Spleen (tissue), 11 donors: ENCODE results near the gene ARHGEF28. TPM values are rescaled to one million over a fixed set of nuclear protein-coding genes. Genes with fewer than 3 reads are reported as not detected.

Experiments used
- DNase-seq: peaks from one replicate; pipeline ENCODE4 v3.0.0-alpha.2; 2020
- H3K27ac ChIP-seq, 8 donors: fragments of 200-600 bp; sonication (generic) in 7 of 8; 1 replicate in 4 of 8; 2 replicates in 4 of 8; pipeline versions ENCODE4 v1.5.0 to v1.8.0; 2016 to 2021; ENCODE audit warnings: inconsistent platforms in 4 of 8, mild to moderate bottlenecking in 4 of 8, moderate library complexity in 1 of 8
- H3K27me3 ChIP-seq, 7 donors: fragments of 200-600 bp; sonication (generic) in 6 of 7; replicated peaks in 1 of 7; 1 replicate in 4 of 7; 2 replicates in 3 of 7; pipeline versions ENCODE4 v1.5.0 to v1.8.0; 2016 to 2021; ENCODE audit warnings: inconsistent platforms in 3 of 7, mild to moderate bottlenecking in 1 of 7
- H3K36me3 ChIP-seq, 6 donors: fragments of 200-600 bp; sonication (generic) in 5 of 6; 1 replicate in 4 of 6; 2 replicates in 2 of 6; pipeline versions ENCODE4 v1.5.0 to v1.8.0; 2016 to 2021; ENCODE audit warnings: inconsistent platforms in 2 of 6
- H3K4me1 ChIP-seq, 6 donors: fragments of 200-600 bp; sonication (generic) in 5 of 6; 1 replicate in 3 of 6; 2 replicates in 3 of 6; pipeline versions ENCODE4 v1.5.0 to v1.8.0; 2016 to 2021; ENCODE audit warnings: inconsistent platforms in 3 of 6
- H3K4me3 ChIP-seq, 8 donors: fragments of 200-600 bp; sonication (generic) in 7 of 8; 1 replicate in 4 of 8; 2 replicates in 4 of 8; pipeline versions ENCODE4 v1.5.0 to v1.8.0; 2016 to 2021; ENCODE audit warnings: inconsistent platforms in 4 of 8, mild to moderate bottlenecking in 4 of 8, moderate library complexity in 2 of 8
- H3K9me3 ChIP-seq, 8 donors: fragments of 200-600 bp; sonication (generic) in 7 of 8; 1 replicate in 4 of 8; 2 replicates in 4 of 8; pipeline versions ENCODE4 v1.5.0 to v1.8.0; 2016 to 2021; ENCODE audit warnings: inconsistent platforms in 4 of 8
- CTCF ChIP-seq, 11 experiments: fragments of 200-600 bp in 7 of 11; fragments of 450-650 bp in 4 of 11; sonication (generic) in 4 of 11; IDR thresholded peaks in 8 of 11; conservative IDR thresholded peaks in 3 of 11; 1 replicate in 7 of 11; 2 replicates in 4 of 11; pipeline versions ENCODE4 v1.4.0 to v1.8.0; 2016 to 2021; ENCODE audit warnings: antibody characterized with exemption in 11 of 11, inconsistent platforms in 4 of 11, mild to moderate bottlenecking in 1 of 11
- POLR2A ChIP-seq, 3 donors: fragments of 450-650 bp; IDR thresholded peaks; one replicate each; pipeline ENCODE4 v1.5.1; 2017; ENCODE audit warnings: antibody characterized with exemption in 3 of 3, mild to moderate bottlenecking in 1 of 3
- POLR2AphosphoS5 ChIP-seq, 3 donors: sonication (generic); formaldehyde crosslinking; IDR thresholded peaks; one replicate each; pipeline ENCODE4 v1.5.1; 2017; ENCODE audit warnings: antibody characterized with exemption in 3 of 3
- WGBS, 5 donors: extraction: QIAGEN DNeasy Blood & Tissue Kit in 3 of 5; methylation state at CpG; one replicate each; pipeline versions ENCODE4 v1.1.5 to v1.1.7; 2013 to 2018; 5-methylcytosine and 5-hydroxymethylcytosine counted together
- intact Hi-C: fragments of 100-400 bp; cut with DNase I; formaldehyde crosslinking; loops from one replicate; pipeline ENCODE4 v1.15.0; 2023; ENCODE audit warnings: low total_unique reads
- polyA plus RNA-seq, 3 donors: library from polyadenylated mRNA; stranded (reverse); fragments of 200-250 nt; gene quantifications; one replicate each; pipeline ENCODE4 v1.2.1, GENCODE V29; 2013
- total RNA-seq, 7 donors: library from RNA; depleted of rRNA in 3 of 7; stranded (reverse); fragments of >200 nt in 3 of 7; fragmentation: NEBNext Ultra II Directional in 4 of 7; extraction: Animal tissue kit (Norgen Biotek cat#: 25700) in 4 of 7; gene quantifications; one replicate each; pipeline versions ENCODE4 v1.1.0 to v1.2.1, GENCODE V29; 2016 to 2021
- donor health status: healthy with polysubstance abuse.
- donor health status: DM: no; HTN: no; CAD: no; lungs with moderate emphysema.
- donor health status: DM: no; HTN: no; CAD: no.
- donor health status: Bipolar disorder and iron deficiency.
- donor health status: healthy.
- donor health status: DM: no; HTN: no; CAD: no.
- donor health status: DM: yes; HTN: yes; CAD: no.

Gene ARHGEF28
- total and polyA plus RNA-seq, 10 donors = 0.53 to 17.5 (median 8.8) TPM

- DNase-seq = no peak
- no peaks in the 10 kb centered on the region for H3K27me3 ChIP-seq
- H3K4me3 ChIP-seq = no peak overlapping the region
- intact Hi-C loops = no loop called here
- no peak overlapping the region for H3K27ac ChIP-seq
- WGBS, 5 donors = 90 to 97% (median 90%) methylated on average over 4 of the region's 4 CpGs
- TF ChIP-seq POLR2AphosphoS5 (IDR thresholded peaks at IDR 0.05) (no peak), POLR2A (IDR thresholded peaks at IDR 0.05) (no peak), CTCF (IDR thresholded peaks at IDR 0.05 in 8 of 11, conservative IDR thresholded peaks at IDR 0.05 in 3 of 11) (no peak)
- H3K4me1 ChIP-seq = no peaks in the 10 kb centered on the region
- H3K36me3 ChIP-seq = no peaks in the 10 kb centered on the region
- H3K9me3 ChIP-seq = no peaks in the 10 kb centered on the region
Measured at GRCh38 chr5:73815631-73816030, 189.6 kb downstream of the ARHGEF28 start.

DNA sequence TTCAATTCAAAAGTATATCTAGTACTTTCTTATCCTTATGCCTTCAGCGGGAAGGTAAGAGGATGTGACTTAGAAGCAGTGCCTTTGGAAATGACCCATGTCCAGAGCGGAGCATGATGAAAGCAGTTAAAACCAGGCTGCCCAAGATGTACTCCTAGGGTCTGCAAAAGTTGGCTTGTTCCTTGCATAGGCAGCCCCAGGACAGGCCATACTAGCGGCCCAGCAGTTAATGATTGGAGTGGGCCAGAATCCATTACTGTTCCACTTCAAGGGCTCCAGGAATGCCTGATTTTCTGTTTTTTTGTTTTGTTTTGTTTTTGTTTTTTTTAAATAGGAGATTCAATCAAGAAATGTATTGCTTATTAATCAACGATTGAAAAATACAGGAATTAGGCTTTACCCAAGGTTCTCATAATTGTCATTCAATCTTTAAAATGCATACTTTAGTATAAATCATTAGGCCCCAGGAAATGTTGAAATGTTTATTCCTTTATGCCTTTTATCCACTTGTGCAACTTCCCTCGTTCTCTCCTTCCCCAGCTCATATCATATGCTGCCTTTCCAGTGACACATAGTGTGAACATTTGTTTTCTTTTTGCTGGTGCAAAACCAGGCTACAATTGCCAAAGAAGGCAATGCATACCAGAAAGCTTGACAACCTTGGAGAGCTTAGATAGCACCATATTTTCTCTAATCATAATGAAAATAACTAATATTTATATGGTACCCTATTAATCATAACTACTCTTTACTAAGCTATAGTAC lies 190.8 kb downstream of the ARHGEF28 start:
- WGBS, 5 donors = 82 to 94% (median 87%) methylated on average over 5 of the region's 5 CpGs
- no peak for DNase-seq

GRCh38 chr5:73818357-73818756 lies 192.4 kb downstream of the ARHGEF28 start:
- H3K4me1 ChIP-seq = no peaks in the 10 kb centered on the region
- intact Hi-C loops = no loop called here
- no peaks in the 10 kb centered on the region for H3K9me3 ChIP-seq
- no peaks in the 10 kb centered on the region for H3K36me3 ChIP-seq
- H3K27me3 ChIP-seq = no peaks in the 10 kb centered on the region
- no peak for DNase-seq
- H3K4me3 ChIP-seq = no peak overlapping the region
- no peak overlapping the region for H3K27ac ChIP-seq
- no peak for TF ChIP-seq CTCF (IDR thresholded peaks at IDR 0.05 in 8 of 11, conservative IDR thresholded peaks at IDR 0.05 in 3 of 11)
- no peak for TF ChIP-seq POLR2A (IDR thresholded peaks at IDR 0.05)
- TF ChIP-seq POLR2AphosphoS5 (IDR thresholded peaks at IDR 0.05) = no peak

More for the DNA sequence above, 190.8 kb downstream of the ARHGEF28 start:
- H3K4me1 ChIP-seq = no peaks in the 10 kb centered on the region
- H3K4me3 ChIP-seq = no peak overlapping the region
- no peak overlapping the region for H3K27ac ChIP-seq
- no peaks in the 10 kb centered on the region for H3K36me3 ChIP-seq
- no peak for TF ChIP-seq POLR2A (IDR thresholded peaks at IDR 0.05)
- TF ChIP-seq POLR2AphosphoS5 (IDR thresholded peaks at IDR 0.05) = no peak
- TF ChIP-seq CTCF (IDR thresholded peaks at IDR 0.05 in 8 of 11, conservative IDR thresholded peaks at IDR 0.05 in 3 of 11) = no peak
- no peaks in the 10 kb centered on the region for H3K27me3 ChIP-seq
- H3K9me3 ChIP-seq = no peaks in the 10 kb centered on the region
- intact Hi-C loops = no loop called here

- intact Hi-C loops = no loop called here
- no peaks in the 10 kb centered on the region for H3K36me3 ChIP-seq
- no peak overlapping the region for H3K27ac ChIP-seq
- H3K27me3 ChIP-seq = no peaks in the 10 kb centered on the region
- no peaks in the 10 kb centered on the region for H3K9me3 ChIP-seq
- 57 to 94% (median 77%) methylated on average over 2 of the region's 2 CpGs for WGBS, 5 donors
- TF ChIP-seq POLR2AphosphoS5 (IDR thresholded peaks at IDR 0.05) (no peak), POLR2A (IDR thresholded peaks at IDR 0.05) (no peak), CTCF (IDR thresholded peaks at IDR 0.05 in 8 of 11, conservative IDR thresholded peaks at IDR 0.05 in 3 of 11) (no peak)
- no peak for DNase-seq
- no peak overlapping the region for H3K4me3 ChIP-seq
- no peaks in the 10 kb centered on the region for H3K4me1 ChIP-seq
Measured at GRCh38 chr5:73820326-73820725, 194.3 kb downstream of the ARHGEF28 start.
